SK-MEL-5 (cell line): ENCODE data around the gene FAM72A. TPM values are rescaled to one million over a fixed set of nuclear protein-coding genes. Genes with fewer than 3 reads are reported as not detected.

ENCODE experiments used
- total RNA-seq: library from RNA; depleted of rRNA; stranded (reverse); fragments of >200 nt; shearing (Covaris generic); gene quantifications from 2 replicates; pipeline ENCODE4 v1.2.3, GENCODE V29; 2014; rRNA removed

The FAM72A gene
- total RNA-seq, 1 experiment from 2014 or later: 6.4 TPM

Other genes with a start within 250 kb of the FAM72A start
- 2.6 and 3.4 TPM in 2 replicates for gene RAB7B, start 199.4 kb downstream of the FAM72A start, total RNA-seq
- 0.19 TPM in 1 of 2 replicates, not detected in the other for gene CTSE, start 178.9 kb downstream of the FAM72A start, total RNA-seq
- gene RHEX, start 149.7 kb downstream of the FAM72A start, total RNA-seq: not detected in 2 replicates
- not detected in 2 replicates for gene AVPR1B, start 85.5 kb downstream of the FAM72A start, total RNA-seq
- 38.9 and 55.3 TPM in 2 replicates for gene SRGAP2, start 702 bp upstream of the FAM72A start, total RNA-seq